GM23248 (cell line): ENCODE measurements around the gene CANT1. TPM values are rescaled to one million over a fixed set of nuclear protein-coding genes. Genes with fewer than 3 reads are reported as not detected.

Source experiments
- DNase-seq: peaks from one replicate; pipeline ENCODE4 v3.0.0-alpha.2; 2015
- H2AFZ ChIP-seq: fragments of 200-600 bp; sonication (generic); 2 replicates; pipeline ENCODE4 v1.6.1; 2016; ENCODE audit warnings: antibody characterized with exemption
- H3F3A ChIP-seq: fragments of 200-600 bp; sonication (generic); 2 replicates; pipeline ENCODE4 v1.6.1; 2016; ENCODE audit warnings: mild to moderate bottlenecking, antibody characterized with exemption, mixed run types; ENCODE audit not compliant: insufficient read depth
- H3K27ac ChIP-seq: fragments of 200-600 bp; sonication (generic); 2 replicates; pipeline ENCODE4 v1.5.1; 2016; ENCODE audit warnings: mild to moderate bottlenecking
- H3K27me3 ChIP-seq: fragments of 200-600 bp; sonication (generic); replicated peaks from 2 replicates; pipeline ENCODE4 v1.6.1; 2016; ENCODE audit warnings: mild to moderate bottlenecking; ENCODE audit not compliant: insufficient read depth
- H3K36me3 ChIP-seq: fragments of 200-600 bp; sonication (generic); 2 replicates; pipeline ENCODE4 v1.6.1; 2016; ENCODE audit warnings: low read depth, mild to moderate bottlenecking
- H3K4me1 ChIP-seq: fragments of 200-600 bp; sonication (generic); 2 replicates; pipeline ENCODE4 v1.6.1; 2016; ENCODE audit warnings: mild to moderate bottlenecking; ENCODE audit not compliant: insufficient read depth
- H3K4me2 ChIP-seq: fragments of 200-600 bp; sonication (generic); one replicate; pipeline ENCODE4 v1.6.1; 2016; ENCODE audit warnings: mild to moderate bottlenecking; ENCODE audit not compliant: unreplicated experiment
- H3K4me3 ChIP-seq: fragments of 200-600 bp; sonication (generic); 2 replicates; pipeline ENCODE4 v1.5.1; 2016; ENCODE audit warnings: mild to moderate bottlenecking
- H3K79me2 ChIP-seq: fragments of 200-600 bp; sonication (generic); 2 replicates; pipeline ENCODE4 v1.6.1; 2016; ENCODE audit warnings: mild to moderate bottlenecking; ENCODE audit not compliant: insufficient read depth
- H3K9ac ChIP-seq: fragments of 200-600 bp; sonication (generic); 2 replicates; pipeline ENCODE4 v1.6.1; 2016; ENCODE audit warnings: mild to moderate bottlenecking
- H3K9me2 ChIP-seq: fragments of 200-600 bp; sonication (generic); 2 replicates; pipeline ENCODE4 v1.6.1; 2016; ENCODE audit warnings: mixed run types, mild to moderate bottlenecking, moderate library complexity; ENCODE audit not compliant: insufficient read depth
- H3K9me3 ChIP-seq: fragments of 200-600 bp; sonication (generic); one replicate; pipeline ENCODE4 v1.6.1; 2017; ENCODE audit warnings: low read depth
- H4K20me1 ChIP-seq: fragments of 200-600 bp; sonication (generic); 2 replicates; pipeline ENCODE4 v1.6.0; 2016; ENCODE audit not compliant: insufficient read depth
- EZH2 ChIP-seq: fragments of 200-600 bp; sonication (generic); IDR thresholded peaks from 2 replicates; pipeline ENCODE4 v1.6.1; 2018; ENCODE audit warnings: antibody characterized with exemption, mild to moderate bottlenecking; ENCODE audit not compliant: insufficient read depth, poor library complexity, severe bottlenecking
- EZH2phosphoT487 ChIP-seq: fragments of 200-600 bp; sonication (generic); IDR thresholded peaks from 2 replicates; pipeline ENCODE4 v1.6.1; 2018; ENCODE audit warnings: antibody characterized with exemption, moderate library complexity, mild to moderate bottlenecking, low read depth; ENCODE audit not compliant: insufficient read depth
- WGBS, 2 experiments: methylation state at CpG; one replicate each; pipeline ENCODE4 v1.1.6; 2015 to 2017; ENCODE audit warnings: low lambda C conversion rate in 2 of 2, low coverage in 1 of 2; ENCODE audit errors: missing lambda C conversion rate in 2 of 2; 5-methylcytosine and 5-hydroxymethylcytosine counted together
- in situ Hi-C: fragments of 300-500 bp; cut with MboI; formaldehyde crosslinking; loops from 2 replicates; pipeline ENCODE4 v1.15.0; 2020
- polyA plus RNA-seq: library from polyadenylated mRNA; unstranded; fragments of >200 nt; fragmentation: Nextera tagmentation; extraction: Ambion mirVana; gene quantifications from 2 replicates; pipeline ENCODE4 v1.2.1, GENCODE V29; 2016
- total RNA-seq: library from RNA; depleted of rRNA; stranded (reverse); fragments of >200 nt; shearing (Covaris generic); gene quantifications from 2 replicates; pipeline ENCODE4 v1.2.3, GENCODE V29; 2014

The CANT1 gene
- total and polyA plus RNA-seq, 2 experiments from 2014 or later = 46.2 to 52.0 TPM

GRCh38 chr17:79038545-79039135 lies 29.1 kb upstream of the CANT1 start:
- Histone ChIP-seq H3K79me2 (no peaks in the 10 kb centered on the region), H3F3A (peaks cover 41% of the 10 kb centered on the region), H4K20me1 (no peaks in the 10 kb centered on the region), H3K9ac (peak overlapping the region; percentile 79), H3K4me2 (peak overlapping the region; percentile 76), H3K4me3 (peak overlapping the region; percentile 31; the same call in 1 of the 2 replicates), H3K9me2 (no peaks in the 10 kb centered on the region), H3K27me3 (no peaks in the 10 kb centered on the region), H3K9me3 (no peaks in the 10 kb centered on the region), H3K36me3 (no peaks in the 10 kb centered on the region), H2AFZ (peak overlapping the region; percentile 74), H3K4me1 (peaks cover 35% of the 10 kb centered on the region), H3K27ac (peak overlapping the region; percentile 100)
- peak; percentile 99 for DNase-seq
- WGBS, 2 experiments = 4 to 6% methylated on average over 8 of the region's 8 CpGs
- no peak for TF ChIP-seq EZH2phosphoT487
- no peak for TF ChIP-seq EZH2
- in situ Hi-C loops = no loop called here

- 23 to 26% methylated on average over 3 of the region's 3 CpGs for WGBS, 2 experiments
- peaks cover 32% of the 10 kb centered on the region for H3F3A ChIP-seq
- H3K36me3 ChIP-seq = no peaks in the 10 kb centered on the region
- no peaks in the 10 kb centered on the region for H3K79me2 ChIP-seq
- H3K9me2 ChIP-seq = no peaks in the 10 kb centered on the region
- H3K4me1 ChIP-seq = peaks cover 35% of the 10 kb centered on the region
- no peak overlapping the region for H3K4me3 ChIP-seq
- no peaks in the 10 kb centered on the region for H3K9me3 ChIP-seq
- H3K9ac ChIP-seq = no peak overlapping the region
- no peaks in the 10 kb centered on the region for H4K20me1 ChIP-seq
- no peak for TF ChIP-seq EZH2phosphoT487
- TF ChIP-seq EZH2 = no peak
- peak overlapping the region; percentile 52 for H3K4me2 ChIP-seq
- peak; percentile 93 for DNase-seq
- H2AFZ ChIP-seq = no peak overlapping the region
- in situ Hi-C loops = no loop called here
- peak overlapping the region; percentile 100 for H3K27ac ChIP-seq
- H3K27me3 ChIP-seq = no peaks in the 10 kb centered on the region
Measured at GRCh38 chr17:79036596-79036995, 27.0 kb upstream of the CANT1 start.

- Histone ChIP-seq H3K4me3 (no peak overlapping the region), H3K27ac (peak overlapping the region; percentile 100), H2AFZ (no peak overlapping the region), H3K4me2 (no peak overlapping the region), H3K79me2 (no peaks in the 10 kb centered on the region), H3K9me2 (no peaks in the 10 kb centered on the region), H3K36me3 (no peaks in the 10 kb centered on the region), H3F3A (peaks cover 32% of the 10 kb centered on the region), H3K4me1 (peaks cover 35% of the 10 kb centered on the region), H3K9me3 (no peaks in the 10 kb centered on the region), H3K9ac (no peak overlapping the region), H4K20me1 (no peaks in the 10 kb centered on the region), H3K27me3 (no peaks in the 10 kb centered on the region)
- WGBS, 2 experiments = 95 to 97% methylated on average over 6 of the region's 6 CpGs
- TF ChIP-seq EZH2 (no peak), EZH2phosphoT487 (no peak)
- in situ Hi-C loops = no loop called here
- DNase-seq = no peak
Measured at GRCh38 chr17:79036181-79036580, 26.6 kb upstream of the CANT1 start.

- in situ Hi-C loops = no loop called here
- 93% methylated on average over 6 of the region's 6 CpGs for WGBS, 2 experiments
- H3K36me3 ChIP-seq = no peaks in the 10 kb centered on the region
- no peaks in the 10 kb centered on the region for H3K9me3 ChIP-seq
- H3K9me2 ChIP-seq = no peaks in the 10 kb centered on the region
- peak overlapping the region; percentile 100 for H3K27ac ChIP-seq
- no peaks in the 10 kb centered on the region for H3K79me2 ChIP-seq
- peaks cover 32% of the 10 kb centered on the region for H3F3A ChIP-seq
- no peak overlapping the region for H3K4me3 ChIP-seq
- no peaks in the 10 kb centered on the region for H3K27me3 ChIP-seq
- no peak overlapping the region for H2AFZ ChIP-seq
- H3K4me2 ChIP-seq = no peak overlapping the region
- H4K20me1 ChIP-seq = no peaks in the 10 kb centered on the region
- no peak for DNase-seq
- H3K4me1 ChIP-seq = peaks cover 35% of the 10 kb centered on the region
- no peak overlapping the region for H3K9ac ChIP-seq
- TF ChIP-seq EZH2phosphoT487 (no peak), EZH2 (no peak)
Measured at GRCh38 chr17:79035686-79036085, 26.1 kb upstream of the CANT1 start.
